Kidney (tissue), 14 donors: ENCODE data around the gene PRKD2. TPM values are rescaled to one million over a fixed set of nuclear protein-coding genes. Genes with fewer than 3 reads are reported as not detected.

Experiments used
- DNase-seq, 5 donors: peaks; one replicate each; pipeline ENCODE4 v3.0.0-alpha.2; 2013 to 2020
- FAIRE-seq: peaks from 2 replicates; lab custom pipeline; 2012; peaks lifted over from hg19 to GRCh38; lab: Jason Lieb, UNC
- H3K27ac ChIP-seq, 2 donors: one replicate each; pipeline ENCODE4 v1.7.0; 2013; ENCODE audit warnings: low read depth in 2 of 2, low read length in 2 of 2, inconsistent platforms in 1 of 2
- H3K27me3 ChIP-seq: one replicate; pipeline ENCODE4 v1.7.1; 2013; ENCODE audit warnings: low read length, inconsistent platforms; ENCODE audit not compliant: control insufficient read depth, insufficient read depth
- H3K36me3 ChIP-seq, 3 donors: one replicate each; pipeline versions ENCODE4 v1.7.0 to v1.7.1; 2013; ENCODE audit warnings: low read length in 3 of 3, control low read depth in 1 of 3, inconsistent platforms in 1 of 3; ENCODE audit not compliant: insufficient read depth in 3 of 3, control insufficient read depth in 2 of 3
- H3K4me1 ChIP-seq, 3 donors: one replicate each; pipeline versions ENCODE4 v1.7.0 to v1.7.1; 2013; ENCODE audit warnings: low read length in 3 of 3, inconsistent platforms in 1 of 3, low read depth in 1 of 3; ENCODE audit not compliant: control insufficient read depth in 2 of 3, insufficient read depth in 2 of 3
- H3K4me3 ChIP-seq, 3 donors: one replicate each; pipeline versions ENCODE4 v1.7.0 to v1.8.1; 2013; ENCODE audit warnings: low read length in 3 of 3, control low read depth in 1 of 3, inconsistent platforms in 1 of 3
- H3K9ac ChIP-seq, 3 donors: one replicate each; pipeline versions ENCODE4 v1.7.0 to v1.7.1; 2013; ENCODE audit warnings: low read length in 3 of 3, control low read depth in 1 of 3, inconsistent platforms in 1 of 3
- H3K9me3 ChIP-seq, 3 donors: one replicate each; pipeline versions ENCODE4 v1.7.0 to v1.7.1; 2013; ENCODE audit warnings: low read length in 3 of 3, control low read depth in 1 of 3, inconsistent platforms in 1 of 3; ENCODE audit not compliant: control insufficient read depth in 2 of 3, insufficient read depth in 1 of 3
- intact Hi-C: fragments of 100-400 bp; cut with DNase I; formaldehyde crosslinking; loops from one replicate; pipeline ENCODE4 v1.11.1; 2022
- polyA plus RNA-seq: library from polyadenylated mRNA; stranded (reverse); fragments of 350-450 nt; fragmentation: Illumina TruSeq; extraction: RNeasy Lipid Tissue Mini Kit (QIAGEN cat#74804); gene quantifications from one replicate; pipeline ENCODE4 v1.2.3, GENCODE V29; 2014; ENCODE audit warnings: low read depth, low replicate concordance; ENCODE audit not compliant: insufficient read depth
- total RNA-seq: library from RNA; stranded (reverse); fragmentation: NEBNext Ultra II Directional; extraction: Animal tissue kit (Norgen Biotek cat#: 25700); gene quantifications from one replicate; pipeline ENCODE4 v1.2.1, GENCODE V29; 2021
- TF ChIP-seq, protein P1 (sequence below): IDR thresholded peaks from 3 replicates; pipeline ENCODE4 v1.5.1; 2012; ENCODE audit warnings: mild to moderate bottlenecking, moderate library complexity, borderline replicate concordance; ENCODE audit not compliant: insufficient read depth; ENCODE audit errors: extremely low read depth
- donor health status: control.
- donor health status: control.
- donor health status: control.
- donor health status: control.
- donor health status: control.
- donor health status: DM: yes; HTN: yes; CAD: no.
- donor health status: Normal renal cell carcinoma (clear cell type).

The PRKD2 gene
- total and polyA plus RNA-seq, 2 donors from 2014 or later, result 26.7 to 69.8 TPM

DNA sequence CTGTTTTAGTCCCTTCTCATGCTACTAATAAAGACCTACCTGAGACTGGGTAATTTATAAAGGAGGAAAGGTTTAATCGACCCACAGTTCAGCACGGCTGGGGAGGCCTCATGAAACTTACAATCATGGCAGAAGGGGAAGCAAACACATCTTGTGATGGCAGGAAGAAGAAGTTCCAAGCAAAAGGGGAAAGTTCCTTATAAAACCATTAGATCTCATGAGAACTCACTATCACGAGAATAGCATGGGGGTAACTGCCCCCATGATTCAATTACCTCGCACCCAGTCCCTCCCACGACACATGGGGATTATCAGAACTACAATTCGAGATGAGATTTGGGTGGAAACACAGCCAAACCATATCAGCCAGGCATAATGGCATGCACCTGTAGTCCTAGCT is 42.3 kb upstream of the PRKD2 start:
- intact Hi-C loops, result loop anchor here (5.0 kb wide), 1 partner anchor 83 kb away; no protein-coding TSS in a partner anchor
- no peak overlapping the region for H3K9ac ChIP-seq
- H3K4me1 ChIP-seq, result peaks cover 0 to 6% (median 0%) of the 10 kb centered on the region in 3 donors
- FAIRE-seq (no peak), DNase-seq (no peak)
- TF ChIP-seq, protein P1, sequence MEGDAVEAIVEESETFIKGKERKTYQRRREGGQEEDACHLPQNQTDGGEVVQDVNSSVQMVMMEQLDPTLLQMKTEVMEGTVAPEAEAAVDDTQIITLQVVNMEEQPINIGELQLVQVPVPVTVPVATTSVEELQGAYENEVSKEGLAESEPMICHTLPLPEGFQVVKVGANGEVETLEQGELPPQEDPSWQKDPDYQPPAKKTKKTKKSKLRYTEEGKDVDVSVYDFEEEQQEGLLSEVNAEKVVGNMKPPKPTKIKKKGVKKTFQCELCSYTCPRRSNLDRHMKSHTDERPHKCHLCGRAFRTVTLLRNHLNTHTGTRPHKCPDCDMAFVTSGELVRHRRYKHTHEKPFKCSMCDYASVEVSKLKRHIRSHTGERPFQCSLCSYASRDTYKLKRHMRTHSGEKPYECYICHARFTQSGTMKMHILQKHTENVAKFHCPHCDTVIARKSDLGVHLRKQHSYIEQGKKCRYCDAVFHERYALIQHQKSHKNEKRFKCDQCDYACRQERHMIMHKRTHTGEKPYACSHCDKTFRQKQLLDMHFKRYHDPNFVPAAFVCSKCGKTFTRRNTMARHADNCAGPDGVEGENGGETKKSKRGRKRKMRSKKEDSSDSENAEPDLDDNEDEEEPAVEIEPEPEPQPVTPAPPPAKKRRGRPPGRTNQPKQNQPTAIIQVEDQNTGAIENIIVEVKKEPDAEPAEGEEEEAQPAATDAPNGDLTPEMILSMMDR, result no peak
- H3K4me3 ChIP-seq, result no peak overlapping the region
- no peaks in the 10 kb centered on the region for H3K27me3 ChIP-seq
- H3K36me3 ChIP-seq, result no peaks in the 10 kb centered on the region
- H3K27ac ChIP-seq, result no peak overlapping the region
- no peaks in the 10 kb centered on the region for H3K9me3 ChIP-seq

DNA sequence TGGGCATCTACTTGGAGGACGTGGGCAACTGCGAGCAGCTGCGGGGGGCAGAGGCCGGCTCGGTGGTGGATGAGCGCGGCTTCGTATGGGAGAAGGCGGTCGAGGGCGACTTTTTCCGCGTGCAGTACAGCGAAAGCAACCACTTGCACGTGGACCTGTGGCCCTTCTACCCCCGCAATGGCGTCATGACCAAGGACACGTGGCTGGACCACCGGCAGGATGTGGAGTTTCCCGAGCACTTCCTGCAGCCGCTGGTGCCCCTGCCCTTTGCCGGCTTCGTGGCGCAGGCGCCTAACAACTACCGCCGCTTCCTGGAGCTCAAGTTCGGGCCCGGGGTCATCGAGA is 39.6 kb upstream of the PRKD2 start:
- peaks cover 0 to 6% (median 0%) of the 10 kb centered on the region in 3 donors for H3K4me1 ChIP-seq
- DNase-seq (peak in 1 of 5 donors; percentile 78), FAIRE-seq (no peak)
- TF ChIP-seq, protein P1, result no peak
- intact Hi-C loops, result loop anchor here (5.0 kb wide), 1 partner anchor 86 kb away; no protein-coding TSS in a partner anchor
- H3K9ac ChIP-seq, result no peak overlapping the region
- no peak overlapping the region for H3K4me3 ChIP-seq
- H3K36me3 ChIP-seq, result no peaks in the 10 kb centered on the region
- H3K27me3 ChIP-seq, result no peaks in the 10 kb centered on the region
- no peaks in the 10 kb centered on the region for H3K9me3 ChIP-seq
- no peak overlapping the region for H3K27ac ChIP-seq

DNA sequence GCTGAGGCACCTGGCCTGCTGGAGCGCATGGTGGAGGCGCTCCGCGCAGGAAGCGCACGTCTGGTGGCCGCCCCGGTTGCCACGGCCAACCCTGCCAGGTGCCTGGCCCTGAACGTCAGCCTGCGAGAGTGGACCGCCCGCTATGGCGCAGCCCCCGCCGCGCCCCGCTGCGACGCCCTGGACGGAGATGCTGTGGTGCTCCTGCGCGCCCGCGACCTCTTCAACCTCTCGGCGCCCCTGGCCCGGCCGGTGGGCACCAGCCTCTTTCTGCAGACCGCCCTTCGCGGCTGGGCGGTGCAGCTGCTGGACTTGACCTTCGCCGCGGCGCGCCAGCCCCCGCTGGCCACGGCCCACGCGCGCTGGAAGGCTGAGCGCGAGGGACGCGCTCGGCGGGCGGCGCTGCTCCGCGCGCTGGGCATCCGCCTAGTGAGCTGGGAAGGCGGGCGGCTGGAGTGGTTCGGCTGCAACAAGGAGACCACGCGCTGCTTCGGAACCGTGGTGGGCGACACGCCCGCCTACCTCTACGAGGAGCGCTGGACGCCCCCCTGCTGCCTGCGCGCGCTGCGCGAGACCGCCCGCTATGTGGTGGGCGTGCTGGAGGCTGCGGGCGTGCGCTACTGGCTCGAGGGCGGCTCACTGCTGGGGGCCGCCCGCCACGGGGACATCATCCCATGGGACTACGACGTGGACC is 39.1 kb upstream of the PRKD2 start:
- no peak for FAIRE-seq

More for the DNA sequence above, 39.1 kb upstream of the PRKD2 start:
- Histone ChIP-seq H3K9ac (no peak overlapping the region), H3K4me3 (no peak overlapping the region), H3K36me3 (no peaks in the 10 kb centered on the region), H3K4me1 (peaks cover 0 to 6% (median 0%) of the 10 kb centered on the region in 3 donors), H3K27ac (no peak overlapping the region), H3K9me3 (no peaks in the 10 kb centered on the region), H3K27me3 (no peaks in the 10 kb centered on the region)
- TF ChIP-seq, protein P1, result no peak
- DNase-seq, result peak in 1 of 5 donors; percentile 77
- intact Hi-C loops, result loop anchor here (5.0 kb wide), 1 partner anchor 86 kb away; no protein-coding TSS in a partner anchor
